ENCODE measurements around the gene PRR23E.
A peak's percentile ranks its signal among the peaks of the same experiment; 100 is the strongest.

Gene PRR23E

GRCh38 chr3:127226946-127227842, 34.3 kb downstream of the PRR23E start:
- Histone ChIP-seq H3K27me3 (ENCODE audit: control insufficient read depth, insufficient read depth, low read length) (no peaks in the 10 kb centered on the region), H3K27ac (ENCODE audit: low read length) (no peak overlapping the region), H3K4me1 (ENCODE audit: control insufficient read depth, insufficient read depth, low read length) (no peaks in the 10 kb centered on the region), H3K36me3 (ENCODE audit: control insufficient read depth, insufficient read depth, low read length) (no peaks in the 10 kb centered on the region), H3K9me3 (ENCODE audit: control insufficient read depth, insufficient read depth, low read length) (no peaks in the 10 kb centered on the region; the same call in 1 of the 2 replicates), H3K4me3 (ENCODE audit: low read length) (no peak overlapping the region)
- peak; percentile 20 for DNase-seq (ENCODE audit: low read depth, low spot score)
- WGBS (ENCODE audit: insufficient coverage, insufficient read length), result no CpG with 5 or more reads among the region's 22 CpGs

DNA sequence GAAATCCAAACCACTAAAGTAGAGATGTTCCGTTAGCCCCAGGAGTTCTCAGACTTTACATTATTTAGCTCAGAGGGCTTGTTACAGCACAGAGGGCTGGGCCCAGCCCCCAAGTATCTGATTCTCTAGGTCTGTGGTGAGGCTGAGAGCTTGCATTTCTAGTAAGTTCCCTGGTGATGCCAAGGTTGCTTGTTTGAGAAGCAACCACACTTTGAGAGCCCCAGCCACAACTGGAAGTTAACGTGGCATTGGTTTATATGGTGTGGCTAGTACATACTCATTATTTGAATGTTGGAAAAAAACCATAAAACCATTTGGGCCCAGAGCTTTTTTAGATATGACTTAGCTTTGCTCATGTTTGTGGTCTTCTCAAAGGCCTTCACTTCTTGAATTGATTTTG, 35.9 kb downstream of the PRR23E start:
- Histone ChIP-seq H3K4me1 (ENCODE audit: control insufficient read depth, insufficient read depth, low read length) (no peaks in the 10 kb centered on the region), H3K36me3 (ENCODE audit: control insufficient read depth, insufficient read depth, low read length) (no peaks in the 10 kb centered on the region), H3K27me3 (ENCODE audit: control insufficient read depth, insufficient read depth, low read length) (no peaks in the 10 kb centered on the region), H3K27ac (ENCODE audit: low read length) (no peak overlapping the region), H3K9me3 (ENCODE audit: control insufficient read depth, insufficient read depth, low read length) (no peaks in the 10 kb centered on the region; the same call in 1 of the 2 replicates), H3K4me3 (ENCODE audit: low read length) (no peak overlapping the region)
- DNase-seq (ENCODE audit: low read depth, low spot score), result no peak
- no CpG with 5 or more reads among the region's 2 CpGs for WGBS (ENCODE audit: insufficient coverage, insufficient read length)

DNA sequence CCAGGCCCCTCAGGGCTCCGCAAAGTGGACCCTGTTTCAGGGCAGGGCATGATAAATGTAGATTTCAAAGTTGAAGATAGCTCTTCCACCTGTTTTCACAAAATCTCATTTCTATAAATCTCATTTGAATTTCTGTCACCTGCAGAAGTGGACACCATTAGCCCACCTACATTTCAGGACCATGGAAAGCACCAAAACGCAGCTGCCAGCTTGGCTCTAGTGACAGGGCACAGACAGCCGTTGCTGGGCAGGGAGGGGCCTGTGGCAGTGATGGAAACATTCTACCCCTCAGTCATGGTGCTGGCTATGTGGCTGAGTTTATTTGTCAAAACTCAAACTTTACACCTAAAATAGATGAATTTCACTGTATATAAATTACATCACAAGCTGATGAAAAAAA, 40.4 kb downstream of the PRR23E start:
- DNase-seq (ENCODE audit: low read depth, low spot score), result no peak
- no peaks in the 10 kb centered on the region for H3K9me3 ChIP-seq (ENCODE audit: control insufficient read depth, insufficient read depth, low read length)
- no peaks in the 10 kb centered on the region for H3K27me3 ChIP-seq (ENCODE audit: control insufficient read depth, insufficient read depth, low read length)
- no peaks in the 10 kb centered on the region for H3K36me3 ChIP-seq (ENCODE audit: control insufficient read depth, insufficient read depth, low read length)
- H3K27ac ChIP-seq (ENCODE audit: low read length), result no peak overlapping the region
- no peaks in the 10 kb centered on the region for H3K4me1 ChIP-seq (ENCODE audit: control insufficient read depth, insufficient read depth, low read length)
- no peak overlapping the region for H3K4me3 ChIP-seq (ENCODE audit: low read length)
- WGBS (ENCODE audit: insufficient coverage, insufficient read length), result no CpG with 5 or more reads among the region's 3 CpGs

GRCh38 chr3:127234778-127235177, 41.8 kb downstream of the PRR23E start:
- no peak overlapping the region for H3K27ac ChIP-seq (ENCODE audit: low read length)
- H3K27me3 ChIP-seq (ENCODE audit: control insufficient read depth, insufficient read depth, low read length), result no peaks in the 10 kb centered on the region
- no peaks in the 10 kb centered on the region for H3K36me3 ChIP-seq (ENCODE audit: control insufficient read depth, insufficient read depth, low read length)
- no peaks in the 10 kb centered on the region for H3K4me1 ChIP-seq (ENCODE audit: control insufficient read depth, insufficient read depth, low read length)
- DNase-seq (ENCODE audit: low read depth, low spot score), result no peak
- no peaks in the 10 kb centered on the region for H3K9me3 ChIP-seq (ENCODE audit: control insufficient read depth, insufficient read depth, low read length)
- no peak overlapping the region for H3K4me3 ChIP-seq (ENCODE audit: low read length)

GRCh38 chr3:127235706-127236105, 42.8 kb downstream of the PRR23E start:
- Histone ChIP-seq H3K4me3 (ENCODE audit: low read length) (no peak overlapping the region), H3K9me3 (ENCODE audit: control insufficient read depth, insufficient read depth, low read length) (no peaks in the 10 kb centered on the region; the same call in 1 of the 2 replicates), H3K4me1 (ENCODE audit: control insufficient read depth, insufficient read depth, low read length) (no peaks in the 10 kb centered on the region), H3K27ac (ENCODE audit: low read length) (no peak overlapping the region), H3K36me3 (ENCODE audit: control insufficient read depth, insufficient read depth, low read length) (no peaks in the 10 kb centered on the region), H3K27me3 (ENCODE audit: control insufficient read depth, insufficient read depth, low read length) (no peaks in the 10 kb centered on the region)
- no peak for DNase-seq (ENCODE audit: low read depth, low spot score)
- WGBS (ENCODE audit: insufficient coverage, insufficient read length), result no CpG with 5 or more reads among the region's 3 CpGs

DNA sequence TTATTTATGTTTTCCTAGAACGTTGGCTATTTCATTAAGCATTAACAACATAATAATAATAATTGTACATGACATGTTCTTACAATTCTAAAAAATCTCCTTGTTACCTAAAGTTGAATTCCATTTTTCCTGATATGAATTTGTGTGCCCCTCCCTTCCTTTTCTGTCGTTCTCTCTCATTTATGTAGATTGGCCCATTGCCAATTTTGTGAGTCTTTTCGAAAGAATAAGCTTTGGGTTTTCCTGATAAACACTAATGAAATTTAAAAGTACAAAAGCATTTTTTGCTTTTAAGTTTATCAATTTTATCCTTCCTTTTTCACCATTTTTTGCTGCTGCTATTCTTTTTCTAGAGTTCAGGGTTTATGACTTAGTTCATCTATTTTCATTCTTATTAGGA, 44.9 kb downstream of the PRR23E start:
- H3K4me1 ChIP-seq (ENCODE audit: control insufficient read depth, insufficient read depth, low read length), result no peaks in the 10 kb centered on the region
- no peak for DNase-seq (ENCODE audit: low read depth, low spot score)
- no peaks in the 10 kb centered on the region; the same call in 1 of the 2 replicates for H3K9me3 ChIP-seq (ENCODE audit: control insufficient read depth, insufficient read depth, low read length)
- H3K4me3 ChIP-seq (ENCODE audit: low read length), result no peak overlapping the region
- WGBS (ENCODE audit: insufficient coverage, insufficient read length), result no CpG with 5 or more reads among the region's 3 CpGs
- H3K36me3 ChIP-seq (ENCODE audit: control insufficient read depth, insufficient read depth, low read length), result no peaks in the 10 kb centered on the region
- no peak overlapping the region for H3K27ac ChIP-seq (ENCODE audit: low read length)
- H3K27me3 ChIP-seq (ENCODE audit: control insufficient read depth, insufficient read depth, low read length), result no peaks in the 10 kb centered on the region

- Histone ChIP-seq H3K27me3 (ENCODE audit: control insufficient read depth, insufficient read depth, low read length) (no peaks in the 10 kb centered on the region), H3K36me3 (ENCODE audit: control insufficient read depth, insufficient read depth, low read length) (no peaks in the 10 kb centered on the region), H3K4me3 (ENCODE audit: low read length) (no peak overlapping the region), H3K27ac (ENCODE audit: low read length) (no peak overlapping the region), H3K9me3 (ENCODE audit: control insufficient read depth, insufficient read depth, low read length) (no peaks in the 10 kb centered on the region; the same call in 1 of the 2 replicates), H3K4me1 (ENCODE audit: control insufficient read depth, insufficient read depth, low read length) (no peaks in the 10 kb centered on the region)
- WGBS (ENCODE audit: insufficient coverage, insufficient read length), result no CpG with 5 or more reads among the region's 2 CpGs
- DNase-seq (ENCODE audit: low read depth, low spot score), result no peak
Measured at GRCh38 chr3:127238602-127239001, 45.7 kb downstream of the PRR23E start.

GRCh38 chr3:127247292-127247691, 54.4 kb downstream of the PRR23E start:
- no peak overlapping the region for H3K4me3 ChIP-seq (ENCODE audit: low read length)
- peaks cover 7% of the 10 kb centered on the region for H3K9me3 ChIP-seq (ENCODE audit: control insufficient read depth, insufficient read depth, low read length)
- DNase-seq (ENCODE audit: low read depth, low spot score), result no peak
- no CpG with 5 or more reads among the region's 1 CpG for WGBS (ENCODE audit: insufficient coverage, insufficient read length)
- H3K27ac ChIP-seq (ENCODE audit: low read length), result no peak overlapping the region
- no peaks in the 10 kb centered on the region for H3K36me3 ChIP-seq (ENCODE audit: control insufficient read depth, insufficient read depth, low read length)
- H3K27me3 ChIP-seq (ENCODE audit: control insufficient read depth, insufficient read depth, low read length), result no peaks in the 10 kb centered on the region
- no peaks in the 10 kb centered on the region for H3K4me1 ChIP-seq (ENCODE audit: control insufficient read depth, insufficient read depth, low read length)

Data from iPS DF 6.9 (cell line).